ENCODE data around the gene RNF207.

Gene RNF207

GRCh38 chr1:6267686-6268322 is 61.9 kb downstream of the RNF207 start:
- H3K9me3 ChIP-seq (ENCODE audit: control insufficient read depth, low read length), result no peaks in the 10 kb centered on the region
- H3K79me2 ChIP-seq, result no peaks in the 10 kb centered on the region
- H3K27me3 ChIP-seq (ENCODE audit: control insufficient read depth, insufficient read depth, low read length), result no peaks in the 10 kb centered on the region
- no peak overlapping the region for H3K9ac ChIP-seq
- TF ChIP-seq, protein P1, sequence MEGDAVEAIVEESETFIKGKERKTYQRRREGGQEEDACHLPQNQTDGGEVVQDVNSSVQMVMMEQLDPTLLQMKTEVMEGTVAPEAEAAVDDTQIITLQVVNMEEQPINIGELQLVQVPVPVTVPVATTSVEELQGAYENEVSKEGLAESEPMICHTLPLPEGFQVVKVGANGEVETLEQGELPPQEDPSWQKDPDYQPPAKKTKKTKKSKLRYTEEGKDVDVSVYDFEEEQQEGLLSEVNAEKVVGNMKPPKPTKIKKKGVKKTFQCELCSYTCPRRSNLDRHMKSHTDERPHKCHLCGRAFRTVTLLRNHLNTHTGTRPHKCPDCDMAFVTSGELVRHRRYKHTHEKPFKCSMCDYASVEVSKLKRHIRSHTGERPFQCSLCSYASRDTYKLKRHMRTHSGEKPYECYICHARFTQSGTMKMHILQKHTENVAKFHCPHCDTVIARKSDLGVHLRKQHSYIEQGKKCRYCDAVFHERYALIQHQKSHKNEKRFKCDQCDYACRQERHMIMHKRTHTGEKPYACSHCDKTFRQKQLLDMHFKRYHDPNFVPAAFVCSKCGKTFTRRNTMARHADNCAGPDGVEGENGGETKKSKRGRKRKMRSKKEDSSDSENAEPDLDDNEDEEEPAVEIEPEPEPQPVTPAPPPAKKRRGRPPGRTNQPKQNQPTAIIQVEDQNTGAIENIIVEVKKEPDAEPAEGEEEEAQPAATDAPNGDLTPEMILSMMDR (IDR thresholded peaks at IDR 0.05), result no peak
- no peaks in the 10 kb centered on the region for H3K4me1 ChIP-seq
- no peak overlapping the region for H3K4me2 ChIP-seq (ENCODE audit: low read length)
- no peaks in the 10 kb centered on the region for H3K36me3 ChIP-seq (ENCODE audit: control insufficient read depth, insufficient read depth, low read length)
- H3K27ac ChIP-seq, result no peak overlapping the region
- H3K4me3 ChIP-seq (ENCODE audit: low read depth, low read length), result no peak overlapping the region
- H2AFZ ChIP-seq, result no peak overlapping the region

DNA sequence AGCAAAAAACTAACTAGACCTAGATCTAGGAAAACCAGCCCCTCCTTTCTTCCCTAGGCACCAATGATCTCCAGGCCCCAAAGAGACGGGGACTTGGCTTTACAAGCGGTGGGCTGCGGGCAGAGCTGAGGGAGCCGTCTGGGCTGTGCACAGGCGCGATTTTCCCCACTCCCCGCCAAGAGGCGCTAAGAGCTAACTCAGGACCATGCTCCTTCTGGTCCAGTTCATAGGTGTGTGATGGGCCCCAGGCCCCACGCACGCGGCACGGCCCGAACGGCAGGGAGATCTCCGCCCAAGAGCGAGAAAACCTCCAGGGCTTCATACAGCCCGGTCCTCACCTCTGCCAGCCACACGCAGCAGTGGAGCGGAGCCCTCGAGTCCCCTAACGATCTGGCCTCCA is 62.5 kb downstream of the RNF207 start:
- H3K79me2 ChIP-seq, result no peaks in the 10 kb centered on the region
- no peaks in the 10 kb centered on the region for H3K9me3 ChIP-seq (ENCODE audit: control insufficient read depth, low read length)
- TF ChIP-seq, protein P1 (IDR thresholded peaks at IDR 0.05), result no peak
- H3K27me3 ChIP-seq (ENCODE audit: control insufficient read depth, insufficient read depth, low read length), result no peaks in the 10 kb centered on the region
- H3K4me3 ChIP-seq (ENCODE audit: low read depth, low read length), result no peak overlapping the region
- H3K36me3 ChIP-seq (ENCODE audit: control insufficient read depth, insufficient read depth, low read length), result no peaks in the 10 kb centered on the region
- no peaks in the 10 kb centered on the region for H3K4me1 ChIP-seq
- no peak overlapping the region for H3K4me2 ChIP-seq (ENCODE audit: low read length)
- H3K9ac ChIP-seq, result no peak overlapping the region
- no peak overlapping the region for H3K27ac ChIP-seq
- H2AFZ ChIP-seq, result no peak overlapping the region

GRCh38 chr1:6269296-6269695 is 63.4 kb downstream of the RNF207 start:
- Histone ChIP-seq H3K36me3 (ENCODE audit: control insufficient read depth, insufficient read depth, low read length) (no peaks in the 10 kb centered on the region), H3K79me2 (no peaks in the 10 kb centered on the region), H3K4me3 (ENCODE audit: low read depth, low read length) (no peak overlapping the region), H2AFZ (no peak overlapping the region), H3K4me1 (no peaks in the 10 kb centered on the region), H3K27ac (no peak overlapping the region), H3K9me3 (ENCODE audit: control insufficient read depth, low read length) (no peaks in the 10 kb centered on the region), H3K4me2 (ENCODE audit: low read length) (no peak overlapping the region), H3K9ac (no peak overlapping the region), H3K27me3 (ENCODE audit: control insufficient read depth, insufficient read depth, low read length) (no peaks in the 10 kb centered on the region)
- TF ChIP-seq, protein P1 (IDR thresholded peaks at IDR 0.05), result no peak

DNA sequence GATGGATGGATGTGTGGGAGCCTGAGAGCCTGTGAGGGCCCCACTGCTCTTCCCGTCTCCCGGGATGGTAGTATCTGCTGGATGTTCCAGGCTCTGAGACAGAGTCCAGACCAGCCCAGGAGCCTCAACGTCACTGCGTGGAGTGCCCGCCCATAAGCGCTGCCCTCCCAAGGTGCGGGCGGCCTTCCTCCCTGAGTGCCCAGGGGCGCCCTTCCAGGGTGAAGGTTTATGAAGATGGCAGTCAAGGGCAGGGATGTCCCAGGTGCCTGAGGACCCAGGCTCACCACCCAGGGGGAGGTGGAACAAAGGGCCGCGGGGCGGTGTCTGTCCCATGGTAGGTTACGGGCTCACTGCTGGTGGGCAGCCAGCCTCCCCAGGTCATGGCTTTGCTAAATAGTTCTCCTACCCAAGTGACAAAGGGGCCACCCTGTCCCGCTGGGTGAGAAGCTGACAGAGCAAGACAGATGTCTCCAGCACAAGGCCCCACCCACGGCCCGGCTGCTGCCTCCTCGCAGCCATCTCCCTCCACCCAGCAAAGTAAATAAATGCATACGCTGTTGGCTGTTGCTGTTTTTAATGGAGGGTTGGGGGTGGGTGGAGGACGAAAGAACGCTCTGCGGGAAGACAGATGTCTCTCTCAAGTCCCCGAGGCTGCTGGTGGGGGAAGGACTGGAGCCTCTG is 63.9 kb downstream of the RNF207 start:
- no peaks in the 10 kb centered on the region for H3K79me2 ChIP-seq
- no peaks in the 10 kb centered on the region for H3K4me1 ChIP-seq
- no peak overlapping the region for H2AFZ ChIP-seq
- H3K27me3 ChIP-seq (ENCODE audit: control insufficient read depth, insufficient read depth, low read length), result no peaks in the 10 kb centered on the region
- H3K4me3 ChIP-seq (ENCODE audit: low read depth, low read length), result no peak overlapping the region
- H3K9me3 ChIP-seq (ENCODE audit: control insufficient read depth, low read length), result no peaks in the 10 kb centered on the region
- no peaks in the 10 kb centered on the region for H3K36me3 ChIP-seq (ENCODE audit: control insufficient read depth, insufficient read depth, low read length)
- H3K9ac ChIP-seq, result no peak overlapping the region
- no peak overlapping the region for H3K4me2 ChIP-seq (ENCODE audit: low read length)
- TF ChIP-seq, protein P1 (IDR thresholded peaks at IDR 0.05), result no peak
- H3K27ac ChIP-seq, result no peak overlapping the region

GRCh38 chr1:6270401-6270800 is 64.5 kb downstream of the RNF207 start:
- TF ChIP-seq, protein P1 (IDR thresholded peaks at IDR 0.05), result no peak
- Histone ChIP-seq H3K27ac (no peak overlapping the region), H3K9ac (no peak overlapping the region), H3K79me2 (no peaks in the 10 kb centered on the region), H3K9me3 (ENCODE audit: control insufficient read depth, low read length) (no peaks in the 10 kb centered on the region), H3K4me3 (ENCODE audit: low read depth, low read length) (no peak overlapping the region), H3K27me3 (ENCODE audit: control insufficient read depth, insufficient read depth, low read length) (no peaks in the 10 kb centered on the region), H3K36me3 (ENCODE audit: control insufficient read depth, insufficient read depth, low read length) (no peaks in the 10 kb centered on the region), H3K4me2 (ENCODE audit: low read length) (no peak overlapping the region), H2AFZ (no peak overlapping the region), H3K4me1 (no peaks in the 10 kb centered on the region)
